Measurements from ENCODE around the gene TMEM186. TPM values are rescaled to one million over a fixed set of nuclear protein-coding genes. Genes with fewer than 3 reads are reported as not detected.
A peak's percentile ranks its signal among the peaks of the same experiment; 100 is the strongest.

Gene TMEM186
- total and polyA plus RNA-seq, 9 of the 15 experiments (the other 6 are each of a cell fraction or from before 2014, with no cell fraction given): 10.1 to 33.4 (median 16.4) TPM

- TF ChIP-seq, protein P1, sequence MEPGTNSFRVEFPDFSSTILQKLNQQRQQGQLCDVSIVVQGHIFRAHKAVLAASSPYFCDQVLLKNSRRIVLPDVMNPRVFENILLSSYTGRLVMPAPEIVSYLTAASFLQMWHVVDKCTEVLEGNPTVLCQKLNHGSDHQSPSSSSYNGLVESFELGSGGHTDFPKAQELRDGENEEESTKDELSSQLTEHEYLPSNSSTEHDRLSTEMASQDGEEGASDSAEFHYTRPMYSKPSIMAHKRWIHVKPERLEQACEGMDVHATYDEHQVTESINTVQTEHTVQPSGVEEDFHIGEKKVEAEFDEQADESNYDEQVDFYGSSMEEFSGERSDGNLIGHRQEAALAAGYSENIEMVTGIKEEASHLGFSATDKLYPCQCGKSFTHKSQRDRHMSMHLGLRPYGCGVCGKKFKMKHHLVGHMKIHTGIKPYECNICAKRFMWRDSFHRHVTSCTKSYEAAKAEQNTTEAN (CRISPR knock-in tag; IDR thresholded peaks at IDR 0.05): no peak
- TF ChIP-seq NELFE (IDR thresholded peaks at IDR 0.05; ENCODE audit: insufficient read depth, insufficient read length) (no peak), GABPB2 (CRISPR knock-in tag; conservative IDR thresholded peaks at IDR 0.05) (no peak), CBFA2T3 (IDR thresholded peaks at IDR 0.05) (no peak), HEY1 (CRISPR knock-in tag; IDR thresholded peaks at IDR 0.05; ENCODE audit: borderline replicate concordance) (no peak), ZBTB17 (CRISPR knock-in tag; IDR thresholded peaks at IDR 0.05) (no peak), SIRT6 (IDR thresholded peaks at IDR 0.05; ENCODE audit: low read depth, low read length) (no peak), NFE2 (IDR thresholded peaks at IDR 0.05; ENCODE audit: low read depth) (no peak), HNRNPUL1 (IDR thresholded peaks at IDR 0.05; ENCODE audit: low read length) (no peak), NR3C1 (CRISPR knock-in tag; IDR thresholded peaks at IDR 0.05) (0 out of 2 replicates have a peak, but pooled peaks have one; percentile 34), KLF16 (IDR thresholded peaks at IDR 0.05) (no peak), THRA (IDR thresholded peaks at IDR 0.05) (no peak), SIN3A (IDR thresholded peaks at IDR 0.05; ENCODE audit: borderline replicate concordance in 2 of 2, control insufficient read depth in 1 of 2, low read depth in 2 of 2, low read length in 2 of 2) (peak; percentile 97 to 98; a peak in 3 of 4 replicates), FOXP4 (CRISPR knock-in tag; IDR thresholded peaks at IDR 0.05; ENCODE audit: borderline replicate concordance) (no peak; the same call in 1 of the 2 replicates), ZNF165 (CRISPR knock-in tag; IDR thresholded peaks at IDR 0.05; ENCODE audit: borderline replicate concordance) (no peak), ERF (CRISPR knock-in tag; IDR thresholded peaks at IDR 0.05) (no peak)
- TF ChIP-seq, protein P2, sequence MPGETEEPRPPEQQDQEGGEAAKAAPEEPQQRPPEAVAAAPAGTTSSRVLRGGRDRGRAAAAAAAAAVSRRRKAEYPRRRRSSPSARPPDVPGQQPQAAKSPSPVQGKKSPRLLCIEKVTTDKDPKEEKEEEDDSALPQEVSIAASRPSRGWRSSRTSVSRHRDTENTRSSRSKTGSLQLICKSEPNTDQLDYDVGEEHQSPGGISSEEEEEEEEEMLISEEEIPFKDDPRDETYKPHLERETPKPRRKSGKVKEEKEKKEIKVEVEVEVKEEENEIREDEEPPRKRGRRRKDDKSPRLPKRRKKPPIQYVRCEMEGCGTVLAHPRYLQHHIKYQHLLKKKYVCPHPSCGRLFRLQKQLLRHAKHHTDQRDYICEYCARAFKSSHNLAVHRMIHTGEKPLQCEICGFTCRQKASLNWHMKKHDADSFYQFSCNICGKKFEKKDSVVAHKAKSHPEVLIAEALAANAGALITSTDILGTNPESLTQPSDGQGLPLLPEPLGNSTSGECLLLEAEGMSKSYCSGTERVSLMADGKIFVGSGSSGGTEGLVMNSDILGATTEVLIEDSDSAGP (CRISPR knock-in tag; IDR thresholded peaks at IDR 0.05): 0 out of 2 replicates have a peak, but pooled peaks have one; percentile 59
These were observed at the start of gene TMEM186, which contains the start of gene PMM2 (continued) for GRCh38 chr16:8797364-8798173.

Measured in K562 (cell line).